Endodermal cell (in vitro differentiated cells): ENCODE data around the gene SHISA9. TPM values are rescaled to one million over a fixed set of nuclear protein-coding genes. Genes with fewer than 3 reads are reported as not detected.
A peak's percentile ranks its signal among the peaks of the same experiment; 100 is the strongest.

Experiments
- DNase-seq: peaks from one replicate; pipeline ENCODE4 v3.0.0-alpha.2; 2017
- H3K27ac ChIP-seq: 2 replicates; pipeline ENCODE4 v1.5.1; 2013; ENCODE audit warnings: mild to moderate bottlenecking, low read depth, low read length, moderate library complexity
- H3K27me3 ChIP-seq: 2 replicates; pipeline ENCODE4 v1.6.1; 2013; ENCODE audit warnings: mild to moderate bottlenecking, low read length, moderate library complexity; ENCODE audit not compliant: insufficient read depth, control insufficient read depth, poor library complexity, severe bottlenecking
- H3K36me3 ChIP-seq: 2 replicates; pipeline ENCODE4 v1.7.0; 2013; ENCODE audit warnings: mild to moderate bottlenecking, low read length, moderate library complexity; ENCODE audit not compliant: control insufficient read depth, insufficient read depth
- H3K4me1 ChIP-seq: one replicate; pipeline ENCODE4 v1.7.0; 2013; ENCODE audit warnings: low read length; ENCODE audit not compliant: control insufficient read depth, insufficient read depth
- H3K4me3 ChIP-seq: 2 replicates; pipeline ENCODE4 v1.5.1; 2013; ENCODE audit warnings: mild to moderate bottlenecking, low read length, moderate library complexity
- H3K9ac ChIP-seq: 2 replicates; pipeline ENCODE4 v1.6.1; 2013; ENCODE audit warnings: mild to moderate bottlenecking, low read length, moderate library complexity; ENCODE audit not compliant: poor library complexity, severe bottlenecking; ENCODE audit errors: extremely low read depth
- H3K9me3 ChIP-seq: 2 replicates; pipeline ENCODE4 v1.6.1; 2013; ENCODE audit warnings: mild to moderate bottlenecking, low read length, moderate library complexity; ENCODE audit not compliant: control insufficient read depth
- H3K27ac Mint-ChIP-seq: 2 replicates; pipeline ENCODE4 v1.8.0; 2020; ENCODE audit warnings: mixed read lengths
- H3K27me3 Mint-ChIP-seq: 2 replicates; pipeline ENCODE4 v1.8.0; 2021; ENCODE audit warnings: mild to moderate bottlenecking, mixed read lengths; ENCODE audit not compliant: insufficient read depth
- H3K36me3 Mint-ChIP-seq: 2 replicates; pipeline ENCODE4 v1.8.0; 2020; ENCODE audit warnings: low read depth, mixed read lengths
- H3K4me1 Mint-ChIP-seq: 2 replicates; pipeline ENCODE4 v1.8.0; 2020; ENCODE audit warnings: mixed read lengths
- H3K4me3 Mint-ChIP-seq: 2 replicates; pipeline ENCODE4 v1.8.0; 2020; ENCODE audit warnings: mild to moderate bottlenecking, moderate library complexity, mixed read lengths
- H3K9me3 Mint-ChIP-seq: 2 replicates; pipeline ENCODE4 v1.8.0; 2020; ENCODE audit warnings: mild to moderate bottlenecking, mixed read lengths
- WGBS, 2 experiments: methylation state at CpG; one replicate each; pipeline versions ENCODE4 v1.1.5 to v1.1.7; 2013; ENCODE audit warnings: missing lambda C conversion rate in 2 of 2, mixed read lengths in 1 of 2; ENCODE audit not compliant: insufficient coverage in 1 of 2, insufficient read length in 1 of 2; 5-methylcytosine and 5-hydroxymethylcytosine counted together
- total RNA-seq, 2 donors: library from RNA; stranded (reverse); fragmentation: NEBNext Ultra II Directional in 1 of 2; extraction: Animal tissue kit (Norgen Biotek cat#: 25700) in 1 of 2; gene quantifications; 2 replicates in 1 of 2; 3 replicates in 1 of 2; pipeline ENCODE4 v1.2.1, GENCODE V29; 2021
- TF ChIP-seq, protein P1 (sequence below): fragments of 200-600 bp; sonication (generic); conservative IDR thresholded peaks from 2 replicates; pipeline ENCODE4 v1.5.0; 2021; ENCODE audit warnings: antibody characterized with exemption, mild to moderate bottlenecking

SHISA9 gene
- total RNA-seq, 2 donors from 2014 or later = 5.2 to 27.8 TPM

DNA sequence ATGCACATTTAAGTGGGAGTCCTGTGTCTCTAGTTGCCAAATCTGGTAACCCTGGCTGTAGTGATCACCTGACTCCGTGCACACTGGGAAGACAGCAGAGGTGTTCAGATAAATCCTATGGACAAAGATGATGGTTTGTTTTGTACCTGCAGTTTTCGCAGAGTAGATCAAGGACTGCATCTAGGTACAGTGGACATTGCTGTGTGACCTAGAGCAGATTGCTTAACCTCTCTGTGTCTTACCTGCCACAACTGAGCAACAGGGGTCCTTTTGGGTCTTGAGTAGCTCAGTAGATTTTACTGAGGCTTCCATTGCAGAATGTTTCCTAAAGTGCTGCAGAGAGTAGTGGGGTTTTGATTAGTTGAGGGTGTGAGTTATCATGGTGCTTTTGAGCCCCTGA, 160.8 kb downstream of the SHISA9 start:
- Mint-ChIP-seq H3K27me3 (no peaks in the 10 kb centered on the region), H3K9me3 (peaks cover 6% of the 10 kb centered on the region), H3K4me3 (no peak overlapping the region), H3K36me3 (no peaks in the 10 kb centered on the region), H3K27ac (no peak overlapping the region), H3K4me1 (peaks cover 19% of the 10 kb centered on the region)
- Histone ChIP-seq H3K9ac (no peak overlapping the region), H3K36me3 (no peaks in the 10 kb centered on the region), H3K4me3 (no peak overlapping the region), H3K4me1 (peaks cover 8% of the 10 kb centered on the region), H3K27ac (no peak overlapping the region), H3K27me3 (no peaks in the 10 kb centered on the region), H3K9me3 (peaks cover 12% of the 10 kb centered on the region)
- no peak for DNase-seq
- TF ChIP-seq, protein P1, sequence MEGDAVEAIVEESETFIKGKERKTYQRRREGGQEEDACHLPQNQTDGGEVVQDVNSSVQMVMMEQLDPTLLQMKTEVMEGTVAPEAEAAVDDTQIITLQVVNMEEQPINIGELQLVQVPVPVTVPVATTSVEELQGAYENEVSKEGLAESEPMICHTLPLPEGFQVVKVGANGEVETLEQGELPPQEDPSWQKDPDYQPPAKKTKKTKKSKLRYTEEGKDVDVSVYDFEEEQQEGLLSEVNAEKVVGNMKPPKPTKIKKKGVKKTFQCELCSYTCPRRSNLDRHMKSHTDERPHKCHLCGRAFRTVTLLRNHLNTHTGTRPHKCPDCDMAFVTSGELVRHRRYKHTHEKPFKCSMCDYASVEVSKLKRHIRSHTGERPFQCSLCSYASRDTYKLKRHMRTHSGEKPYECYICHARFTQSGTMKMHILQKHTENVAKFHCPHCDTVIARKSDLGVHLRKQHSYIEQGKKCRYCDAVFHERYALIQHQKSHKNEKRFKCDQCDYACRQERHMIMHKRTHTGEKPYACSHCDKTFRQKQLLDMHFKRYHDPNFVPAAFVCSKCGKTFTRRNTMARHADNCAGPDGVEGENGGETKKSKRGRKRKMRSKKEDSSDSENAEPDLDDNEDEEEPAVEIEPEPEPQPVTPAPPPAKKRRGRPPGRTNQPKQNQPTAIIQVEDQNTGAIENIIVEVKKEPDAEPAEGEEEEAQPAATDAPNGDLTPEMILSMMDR = no peak
- WGBS, 2 experiments = 94 to 100% methylated on average over 2 of the region's 2 CpGs

DNA sequence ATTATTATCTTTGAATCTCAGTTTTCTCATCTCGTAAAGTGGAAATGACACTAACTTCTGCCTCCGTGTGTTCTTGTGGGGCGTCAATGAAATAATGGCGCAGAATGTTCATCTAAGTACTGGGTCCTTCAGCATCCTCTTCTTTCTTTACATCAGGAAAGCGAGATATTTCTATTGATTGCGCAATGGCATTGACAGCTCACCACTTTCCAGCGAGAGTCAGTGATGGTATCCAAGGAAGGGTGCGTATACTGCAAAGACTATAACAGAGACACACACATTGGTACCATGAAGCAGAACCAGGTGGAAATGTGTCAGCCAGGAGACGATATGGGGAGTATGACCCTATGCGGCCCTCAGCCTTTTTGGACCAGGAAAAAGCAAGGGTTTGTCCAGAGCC, 162.1 kb downstream of the SHISA9 start:
- H3K9ac ChIP-seq = no peak overlapping the region
- H3K27me3 ChIP-seq = no peaks in the 10 kb centered on the region
- no peak overlapping the region for H3K27ac ChIP-seq
- peaks cover 8% of the 10 kb centered on the region for H3K4me1 ChIP-seq
- peaks cover 6% of the 10 kb centered on the region for H3K9me3 Mint-ChIP-seq
- no peaks in the 10 kb centered on the region for H3K36me3 ChIP-seq
- no peak overlapping the region for H3K4me3 Mint-ChIP-seq
- H3K27ac Mint-ChIP-seq = no peak overlapping the region
- DNase-seq = no peak
- no peaks in the 10 kb centered on the region for H3K27me3 Mint-ChIP-seq
- TF ChIP-seq, protein P1 = no peak
- no peaks in the 10 kb centered on the region for H3K36me3 Mint-ChIP-seq
- WGBS, 2 experiments = 97 to 100% methylated on average over 9 to 10 of the region's 10 CpGs
- no peak overlapping the region for H3K4me3 ChIP-seq
- peaks cover 8% of the 10 kb centered on the region for H3K9me3 ChIP-seq
- peaks cover 19% of the 10 kb centered on the region for H3K4me1 Mint-ChIP-seq

DNA sequence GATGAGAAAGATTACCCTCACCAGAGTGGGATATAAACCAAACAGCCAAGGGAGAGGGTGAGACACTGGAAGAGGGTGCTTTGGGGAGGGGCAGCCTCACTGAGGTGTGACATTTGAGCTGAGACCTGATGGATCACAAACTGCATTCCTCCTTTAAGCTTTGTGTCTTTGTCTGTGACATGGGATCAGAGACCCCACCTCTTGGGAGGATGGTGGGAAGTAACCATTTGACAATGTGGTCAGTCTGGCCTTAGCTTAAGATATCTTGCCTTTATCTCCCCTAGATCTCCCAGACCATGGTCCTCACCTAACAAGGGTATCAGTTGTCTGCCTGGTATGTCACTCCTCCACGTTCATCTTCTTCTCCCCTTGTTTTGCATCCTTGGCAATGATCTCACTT, 163.4 kb downstream of the SHISA9 start:
- Mint-ChIP-seq H3K4me1 (peaks cover 23% of the 10 kb centered on the region), H3K4me3 (no peak overlapping the region), H3K36me3 (no peaks in the 10 kb centered on the region), H3K9me3 (peaks cover 6% of the 10 kb centered on the region), H3K27ac (no peak overlapping the region), H3K27me3 (no peaks in the 10 kb centered on the region)
- 50 to 51% methylated on average over 1 of the region's 1 CpG for WGBS, 2 experiments
- TF ChIP-seq, protein P1 = no peak
- Histone ChIP-seq H3K9ac (no peak overlapping the region), H3K4me1 (peaks cover 8% of the 10 kb centered on the region), H3K27ac (no peak overlapping the region), H3K9me3 (peaks cover 8% of the 10 kb centered on the region), H3K36me3 (no peaks in the 10 kb centered on the region), H3K27me3 (no peaks in the 10 kb centered on the region), H3K4me3 (no peak overlapping the region)
- DNase-seq = peak; percentile 63
